Suprapubic skin (tissue), 4 donors: Measurements from ENCODE around the gene EHD4.

Experiments used
- POLR2A ChIP-seq, 2 donors: fragments of 450-650 bp; IDR thresholded peaks; one replicate each; pipeline ENCODE4 v1.6.1; 2017; ENCODE audit warnings: antibody characterized with exemption in 2 of 2, mild to moderate bottlenecking in 2 of 2, moderate library complexity in 2 of 2
- POLR2AphosphoS5 ChIP-seq, 3 donors: sonication (generic); formaldehyde crosslinking; IDR thresholded peaks; one replicate each; pipeline ENCODE4 v1.6.1; 2017; ENCODE audit warnings: antibody characterized with exemption in 3 of 3
- TF ChIP-seq, protein P1 (sequence below), 2 donors: fragments of 200-600 bp in 1 of 2; fragments of 450-650 bp in 1 of 2; sonication (generic) in 1 of 2; IDR thresholded peaks; one replicate each; pipeline ENCODE4 v1.5.1; 2016 to 2019; ENCODE audit warnings: antibody characterized with exemption in 2 of 2, mild to moderate bottlenecking in 1 of 2, moderate library complexity in 1 of 2

DNA sequence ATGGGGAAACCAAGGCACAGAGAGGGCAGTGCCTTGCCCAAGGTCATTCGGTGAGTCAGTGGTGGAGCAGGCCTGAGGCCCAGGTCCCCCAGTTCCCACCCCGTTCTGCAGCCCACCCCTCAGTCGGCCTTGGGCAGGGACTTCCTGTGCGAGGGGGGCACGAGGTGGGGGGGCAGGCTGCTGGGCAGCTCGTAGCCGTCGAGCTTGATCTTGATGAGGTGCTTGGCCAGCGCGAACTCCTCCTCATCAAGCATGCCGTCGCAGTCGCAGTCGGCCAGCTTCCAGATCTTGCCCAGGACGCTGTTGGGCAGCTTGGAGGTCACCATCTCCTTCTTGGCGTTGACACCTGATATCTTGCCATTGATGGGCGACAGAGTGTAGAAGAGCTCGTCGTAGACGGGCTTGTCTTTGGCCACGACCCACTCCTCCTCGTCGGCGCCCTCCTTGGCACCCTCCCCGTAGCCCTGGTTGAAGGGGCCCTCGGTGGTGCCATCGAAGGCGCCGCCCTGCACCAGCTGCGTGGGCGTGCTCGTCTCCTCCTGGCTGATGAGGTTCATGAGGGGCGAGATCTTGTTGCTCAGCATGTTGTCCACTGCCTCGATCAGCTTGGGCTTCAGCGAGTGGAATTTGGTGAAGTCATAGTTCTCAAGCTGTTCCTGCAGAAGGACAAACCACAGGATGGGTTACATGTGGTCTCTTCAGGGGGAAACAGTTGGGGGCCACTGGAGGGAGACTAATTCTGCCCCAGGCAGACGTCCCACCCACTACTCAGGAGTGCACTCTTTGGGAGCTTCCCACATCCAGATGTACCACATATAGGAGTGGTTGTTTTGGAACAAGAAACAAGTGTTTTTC is 71.6 kb downstream of the EHD4 start:
- TF ChIP-seq, protein P1, sequence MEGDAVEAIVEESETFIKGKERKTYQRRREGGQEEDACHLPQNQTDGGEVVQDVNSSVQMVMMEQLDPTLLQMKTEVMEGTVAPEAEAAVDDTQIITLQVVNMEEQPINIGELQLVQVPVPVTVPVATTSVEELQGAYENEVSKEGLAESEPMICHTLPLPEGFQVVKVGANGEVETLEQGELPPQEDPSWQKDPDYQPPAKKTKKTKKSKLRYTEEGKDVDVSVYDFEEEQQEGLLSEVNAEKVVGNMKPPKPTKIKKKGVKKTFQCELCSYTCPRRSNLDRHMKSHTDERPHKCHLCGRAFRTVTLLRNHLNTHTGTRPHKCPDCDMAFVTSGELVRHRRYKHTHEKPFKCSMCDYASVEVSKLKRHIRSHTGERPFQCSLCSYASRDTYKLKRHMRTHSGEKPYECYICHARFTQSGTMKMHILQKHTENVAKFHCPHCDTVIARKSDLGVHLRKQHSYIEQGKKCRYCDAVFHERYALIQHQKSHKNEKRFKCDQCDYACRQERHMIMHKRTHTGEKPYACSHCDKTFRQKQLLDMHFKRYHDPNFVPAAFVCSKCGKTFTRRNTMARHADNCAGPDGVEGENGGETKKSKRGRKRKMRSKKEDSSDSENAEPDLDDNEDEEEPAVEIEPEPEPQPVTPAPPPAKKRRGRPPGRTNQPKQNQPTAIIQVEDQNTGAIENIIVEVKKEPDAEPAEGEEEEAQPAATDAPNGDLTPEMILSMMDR (IDR thresholded peaks at IDR 0.05): no peak
- TF ChIP-seq POLR2A (IDR thresholded peaks at IDR 0.05): no peak
- no peak for TF ChIP-seq POLR2AphosphoS5 (IDR thresholded peaks at IDR 0.05)
